Esophagus squamous epithelium (tissue), 5 donors: ENCODE measurements around the gene NR2F1-AS1. TPM values are rescaled to one million over a fixed set of nuclear protein-coding genes. Genes with fewer than 3 reads are reported as not detected.

Experiments used
- DNase-seq: peaks from one replicate; lab custom pipeline; 2025; lab: John Stamatoyannopoulos, UW
- H3K27ac ChIP-seq, 4 donors: fragments of 200-600 bp; sonication (generic); one replicate each; pipeline ENCODE4 v1.5.1; 2016 to 2019; ENCODE audit warnings: mild to moderate bottlenecking in 1 of 4
- H3K27me3 ChIP-seq, 4 donors: fragments of 200-600 bp; sonication (generic); 1 replicate in 3 of 4; 2 replicates in 1 of 4; pipeline versions ENCODE4 v1.5.1 to v1.6.0; 2017 to 2021; ENCODE audit warnings: antibody characterized with exemption in 1 of 4
- H3K36me3 ChIP-seq, 3 donors: fragments of 200-600 bp; sonication (generic); one replicate each; pipeline ENCODE4 v1.5.1; 2016 to 2019
- H3K4me1 ChIP-seq, 3 donors: fragments of 200-600 bp; sonication (generic); one replicate each; pipeline ENCODE4 v1.5.1; 2017 to 2019
- H3K4me3 ChIP-seq, 4 donors: fragments of 200-600 bp; sonication (generic); 1 replicate in 3 of 4; 2 replicates in 1 of 4; pipeline ENCODE4 v1.5.1; 2016 to 2019; ENCODE audit warnings: mild to moderate bottlenecking in 2 of 4, moderate library complexity in 1 of 4
- H3K9me3 ChIP-seq, 3 donors: fragments of 200-600 bp; sonication (generic); one replicate each; pipeline ENCODE4 v1.5.1; 2016 to 2019
- POLR2A ChIP-seq, 4 donors: fragments of 450-650 bp; IDR thresholded peaks; one replicate each; pipeline ENCODE4 v1.6.1; 2017; ENCODE audit warnings: antibody characterized with exemption in 4 of 4, mild to moderate bottlenecking in 4 of 4, moderate library complexity in 3 of 4
- WGBS, 2 donors: methylation state at CpG; one replicate each; pipeline ENCODE4 v1.1.5; 2018; 5-methylcytosine and 5-hydroxymethylcytosine counted together
- intact Hi-C: fragments of 100-400 bp; cut with DNase I; formaldehyde crosslinking; loops from one replicate; pipeline ENCODE4 v1.15.0; 2022
- total RNA-seq, 4 donors: library from RNA; depleted of rRNA; stranded (reverse); fragments of >200 nt; gene quantifications; one replicate each; pipeline ENCODE4 v1.1.0, GENCODE V29; 2016
- TF ChIP-seq, protein P1 (sequence below), 6 experiments: fragments of 450-650 bp in 4 of 6; fragments of 200-600 bp in 2 of 6; sonication (generic) in 2 of 6; IDR thresholded peaks; one replicate each; pipeline ENCODE4 v1.5.1; 2016 to 2019; ENCODE audit warnings: antibody characterized with exemption in 6 of 6, mild to moderate bottlenecking in 4 of 6, moderate library complexity in 4 of 6
- donor health status: DM: yes; HTN: yes; CAD: no.

NR2F1-AS1 gene
- total RNA-seq, 4 donors from 2014 or later, result 0.49 to 11.3 (median 1.5) TPM

DNA sequence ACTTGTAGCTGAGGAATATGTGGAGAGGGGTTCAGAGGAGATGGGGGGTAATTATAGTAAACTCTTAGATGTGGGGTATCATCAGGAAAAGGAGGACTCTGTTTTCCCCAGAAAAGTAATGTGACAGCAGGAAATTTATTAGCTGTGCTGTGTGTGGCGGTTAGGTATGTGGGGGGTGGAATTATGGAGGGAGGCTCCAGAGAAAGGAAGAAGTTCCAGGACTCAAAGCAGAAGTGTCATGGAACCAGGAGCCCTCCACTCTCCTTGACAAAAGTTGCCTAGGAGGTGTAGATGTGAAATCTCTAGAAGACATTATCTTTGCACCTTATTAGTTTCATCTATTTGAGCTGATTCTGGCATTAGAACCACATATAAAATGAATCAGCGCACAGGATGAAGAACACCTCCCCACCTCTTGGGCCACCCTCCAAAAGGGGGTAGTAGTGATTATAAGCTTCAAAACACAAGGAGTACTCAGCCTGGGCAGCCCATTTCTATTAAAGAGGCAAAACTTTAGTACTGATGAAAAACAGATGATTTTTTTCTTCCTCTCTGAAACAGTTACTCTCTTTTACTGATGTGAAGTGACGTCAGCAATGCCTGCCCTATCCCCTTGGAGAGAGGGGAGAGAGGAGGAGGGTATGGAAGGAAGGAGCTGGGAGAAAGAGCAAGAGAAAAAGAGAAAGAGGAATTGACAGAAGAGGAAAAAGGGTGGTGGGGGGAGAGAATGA lies 20.2 kb upstream of the NR2F1-AS1 start:
- H3K4me3 ChIP-seq, result peak overlapping the region in 2 of 4 donors; percentile 5 to 46
- intact Hi-C loops, result loop anchor here (10.0 kb wide), 1 partner anchor 194 kb away; no protein-coding TSS in a partner anchor
- WGBS, 2 donors, result 43 to 45% methylated on average over 3 of the region's 3 CpGs
- peaks cover 15 to 46% (median 16%) of the 10 kb centered on the region in 3 donors for H3K4me1 ChIP-seq
- no peak for TF ChIP-seq POLR2A (IDR thresholded peaks at IDR 0.05)
- TF ChIP-seq, protein P1, sequence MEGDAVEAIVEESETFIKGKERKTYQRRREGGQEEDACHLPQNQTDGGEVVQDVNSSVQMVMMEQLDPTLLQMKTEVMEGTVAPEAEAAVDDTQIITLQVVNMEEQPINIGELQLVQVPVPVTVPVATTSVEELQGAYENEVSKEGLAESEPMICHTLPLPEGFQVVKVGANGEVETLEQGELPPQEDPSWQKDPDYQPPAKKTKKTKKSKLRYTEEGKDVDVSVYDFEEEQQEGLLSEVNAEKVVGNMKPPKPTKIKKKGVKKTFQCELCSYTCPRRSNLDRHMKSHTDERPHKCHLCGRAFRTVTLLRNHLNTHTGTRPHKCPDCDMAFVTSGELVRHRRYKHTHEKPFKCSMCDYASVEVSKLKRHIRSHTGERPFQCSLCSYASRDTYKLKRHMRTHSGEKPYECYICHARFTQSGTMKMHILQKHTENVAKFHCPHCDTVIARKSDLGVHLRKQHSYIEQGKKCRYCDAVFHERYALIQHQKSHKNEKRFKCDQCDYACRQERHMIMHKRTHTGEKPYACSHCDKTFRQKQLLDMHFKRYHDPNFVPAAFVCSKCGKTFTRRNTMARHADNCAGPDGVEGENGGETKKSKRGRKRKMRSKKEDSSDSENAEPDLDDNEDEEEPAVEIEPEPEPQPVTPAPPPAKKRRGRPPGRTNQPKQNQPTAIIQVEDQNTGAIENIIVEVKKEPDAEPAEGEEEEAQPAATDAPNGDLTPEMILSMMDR (IDR thresholded peaks at IDR 0.05), result no peak
- peak overlapping the region in 3 of 4 donors; percentile 50 to 77 (median 74) for H3K27ac ChIP-seq
- DNase-seq, result no peak
- no peaks in the 10 kb centered on the region for H3K36me3 ChIP-seq
- H3K9me3 ChIP-seq, result no peaks in the 10 kb centered on the region
- peaks cover 4 to 100% (median 19%) of the 10 kb centered on the region in 4 donors for H3K27me3 ChIP-seq

DNA sequence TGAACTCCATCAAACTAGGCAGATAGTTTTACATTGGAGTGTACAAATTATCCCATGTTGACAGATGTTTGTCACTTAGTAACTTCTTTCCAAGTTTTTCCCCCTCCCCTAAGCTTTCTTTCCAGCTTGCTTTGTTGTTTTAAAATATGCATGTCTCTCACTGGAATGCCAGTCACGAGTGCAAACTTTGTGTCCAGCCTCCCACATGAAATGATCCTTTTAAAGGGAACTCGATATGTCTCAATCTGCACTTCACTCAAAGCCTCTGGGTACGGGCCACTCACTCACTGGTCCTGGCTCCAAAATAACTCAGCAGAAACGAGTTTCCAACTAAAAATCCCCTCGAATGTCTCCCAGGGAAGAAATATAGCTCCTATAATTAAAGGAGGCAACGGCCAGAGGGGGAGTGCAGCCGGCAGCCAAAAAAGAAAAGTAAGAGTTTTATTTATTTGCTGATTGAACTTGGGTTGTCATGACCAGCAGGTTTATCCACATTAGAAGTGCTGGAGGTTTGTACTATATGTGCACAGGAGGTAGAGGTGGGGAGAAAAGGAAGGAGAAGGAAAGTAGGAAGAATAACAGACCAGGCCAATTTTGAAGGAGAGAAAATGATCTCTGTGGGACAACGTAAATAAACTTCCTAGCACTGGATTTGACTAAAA lies 19.5 kb upstream of the NR2F1-AS1 start:
- Histone ChIP-seq H3K4me1 (peaks cover 15 to 53% (median 16%) of the 10 kb centered on the region in 3 donors), H3K4me3 (peak overlapping the region in 1 of 4 donors; percentile 12), H3K27ac (peak overlapping the region in 3 of 4 donors; percentile 50 to 74 (median 59)), H3K36me3 (no peaks in the 10 kb centered on the region), H3K9me3 (no peaks in the 10 kb centered on the region), H3K27me3 (peaks cover 4 to 100% (median 16%) of the 10 kb centered on the region in 4 donors)
- TF ChIP-seq POLR2A (IDR thresholded peaks at IDR 0.05), result no peak
- TF ChIP-seq, protein P1 (IDR thresholded peaks at IDR 0.05), result no peak
- no peak for DNase-seq
- intact Hi-C loops, result loop anchor here (10.0 kb wide), 1 partner anchor 194 kb away; no protein-coding TSS in a partner anchor
- 21 to 25% methylated on average over 8 of the region's 8 CpGs for WGBS, 2 donors

DNA sequence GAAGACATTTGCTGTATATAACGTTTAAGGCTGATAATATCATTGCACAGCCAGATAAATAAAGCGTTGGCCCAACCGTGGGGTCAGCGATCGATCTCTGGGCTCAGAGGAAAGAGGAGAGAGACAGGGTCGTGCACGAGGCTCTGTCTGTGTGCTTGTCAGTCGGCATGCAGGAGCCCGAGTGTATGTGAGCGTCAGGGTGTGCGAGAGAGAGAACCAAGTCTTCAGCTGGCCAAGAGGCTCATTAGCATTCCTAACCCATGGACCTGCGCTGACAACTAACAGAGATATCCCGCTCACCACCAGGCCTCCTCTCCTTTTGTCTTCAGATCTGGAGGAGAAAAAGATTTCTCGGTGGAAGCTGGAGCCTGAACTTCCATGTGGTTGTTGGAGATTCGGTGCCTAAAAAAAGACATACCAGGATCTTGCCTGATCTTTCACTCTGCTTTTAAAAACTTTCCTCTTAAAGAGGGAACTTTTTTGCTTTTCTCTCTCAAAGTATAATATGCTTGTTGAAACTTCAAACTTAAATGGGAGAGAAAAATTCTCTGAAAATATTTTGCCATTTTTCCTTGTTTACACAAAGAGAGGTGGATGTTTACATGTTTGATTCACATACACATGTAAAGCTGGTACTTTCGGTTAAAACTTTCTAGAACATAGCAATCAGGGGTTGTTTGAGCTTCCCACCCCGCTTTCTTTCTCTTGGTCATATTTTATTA lies 18.5 kb upstream of the NR2F1-AS1 start:
- H3K27me3 ChIP-seq, result peaks cover 4 to 100% (median 15%) of the 10 kb centered on the region in 4 donors

DNA sequence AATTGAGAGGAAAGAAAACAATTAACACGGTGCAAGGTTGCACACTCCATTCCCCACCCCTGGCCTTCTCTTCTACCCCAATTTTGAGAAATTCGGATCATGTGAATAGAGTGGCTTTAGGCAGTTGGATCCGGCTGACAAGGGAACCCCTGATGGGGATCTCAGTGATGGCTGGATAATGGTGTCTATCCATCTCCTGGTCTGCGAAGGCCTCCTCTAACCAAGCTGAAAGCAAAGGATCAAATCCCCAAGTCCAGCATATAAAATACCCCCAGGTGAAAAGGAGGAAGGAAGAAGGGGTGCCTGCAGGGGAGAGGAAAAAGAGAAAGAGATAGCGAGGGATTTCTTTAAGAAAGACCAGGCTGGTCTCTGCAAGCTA lies 18.0 kb upstream of the NR2F1-AS1 start:
- peak overlapping the region in 1 of 4 donors; percentile 34 for H3K4me3 ChIP-seq
- peak overlapping the region in 3 of 4 donors; percentile 50 to 84 (median 74) for H3K27ac ChIP-seq
- intact Hi-C loops, result no loop called here
- H3K27me3 ChIP-seq, result peaks cover 3 to 100% (median 14%) of the 10 kb centered on the region in 4 donors
- H3K4me1 ChIP-seq, result peaks cover 11 to 56% (median 15%) of the 10 kb centered on the region in 3 donors
- no peaks in the 10 kb centered on the region for H3K9me3 ChIP-seq
- no peak for TF ChIP-seq POLR2A (IDR thresholded peaks at IDR 0.05)
- TF ChIP-seq, protein P1 (IDR thresholded peaks at IDR 0.05), result no peak
- WGBS, 2 donors, result 27 to 30% methylated on average over 5 of the region's 5 CpGs
- no peaks in the 10 kb centered on the region for H3K36me3 ChIP-seq
- DNase-seq, result no peak

More for the DNA sequence above, 18.5 kb upstream of the NR2F1-AS1 start:
- intact Hi-C loops, result loop anchor here (10.0 kb wide), 1 partner anchor 195 kb away; no protein-coding TSS in a partner anchor
- Histone ChIP-seq H3K4me1 (peaks cover 15 to 61% (median 16%) of the 10 kb centered on the region in 3 donors), H3K36me3 (no peaks in the 10 kb centered on the region), H3K9me3 (no peaks in the 10 kb centered on the region), H3K27ac (peak overlapping the region in 3 of 4 donors; percentile 50 to 84 (median 74)), H3K4me3 (peak overlapping the region in 1 of 4 donors; percentile 34)
- TF ChIP-seq POLR2A (IDR thresholded peaks at IDR 0.05), result peak in 1 of 4 donors; percentile 9
- TF ChIP-seq, protein P1 (IDR thresholded peaks at IDR 0.05), result no peak
- DNase-seq, result no peak
- WGBS, 2 donors, result 22 to 26% methylated on average over 17 of the region's 17 CpGs
